ENCODE measurements around the gene FGF11.

- TF ChIP-seq CTCF (IDR thresholded peaks at IDR 0.05; ENCODE audit: insufficient read depth, low read length, poor library complexity, severe bottlenecking) = no peak
- no peak for TF ChIP-seq EZH2phosphoT487 (conservative IDR thresholded peaks at IDR 0.05; ENCODE audit: low read length)
Observed at GRCh38 chr17:7480089-7480384, 40.7 kb downstream of the FGF11 start.
